Measurements from ENCODE around the gene GRIK3. TPM values are rescaled to one million over a fixed set of nuclear protein-coding genes. Genes with fewer than 3 reads are reported as not detected.
A peak's percentile ranks its signal among the peaks of the same experiment; 100 is the strongest.

Gene GRIK3
- total and polyA plus RNA-seq, 2 of the 8 experiments (the other 6 are each of a cell fraction or from before 2014, with no cell fraction given), result 2.1 to 3.4 TPM

- TF ChIP-seq ZNF274 (IDR thresholded peaks at IDR 0.05; ENCODE audit: borderline replicate concordance, extremely low read depth, low read length) (no peak), TAF7 (optimal IDR thresholded peaks at IDR 0.05; ENCODE audit: borderline replicate concordance, low read depth, low read length) (no peak), CHD1 (IDR thresholded peaks at IDR 0.05; ENCODE audit: low read depth, low read length) (no peak), CEBPB (IDR thresholded peaks at IDR 0.05; ENCODE audit: low read depth, low read length) (peak; percentile 77)
Observed at GRCh38 chr1:37038227-37039093, 4.1 kb upstream of the GRIK3 start (continued).
